Raji (cell line): ENCODE data around the gene MAPKAP1.

ENCODE experiments used
- POLR2A ChIP-seq: IDR thresholded peaks from 2 replicates; pipeline ENCODE4 v1.6.1; 2011; ENCODE audit warnings: low read depth, low read length, control low read depth; ENCODE audit not compliant: insufficient read depth

MAPKAP1 gene

DNA sequence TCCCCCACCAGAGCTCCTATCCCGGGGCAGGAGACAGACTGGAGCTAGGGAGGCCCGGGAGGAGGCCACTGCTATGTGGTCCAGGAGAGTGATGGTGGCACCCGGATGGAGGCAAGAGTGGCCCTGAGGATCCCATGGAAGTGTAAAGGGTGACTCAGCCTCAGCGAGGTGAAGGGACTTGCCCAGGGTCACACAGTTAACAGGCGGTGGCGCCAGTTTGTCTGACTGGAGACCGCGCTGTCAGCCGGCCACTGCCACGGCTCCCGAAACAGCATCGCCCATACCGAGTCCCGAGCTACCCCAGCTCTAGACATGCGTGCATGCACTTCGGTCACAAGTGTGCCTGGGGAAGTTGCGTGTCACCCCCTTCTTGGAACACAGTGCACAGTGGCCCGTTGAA is 279.5 kb downstream of the MAPKAP1 start:
- no peak for TF ChIP-seq POLR2A

GRCh38 chr9:125426926-125427325 is 280.1 kb downstream of the MAPKAP1 start:
- TF ChIP-seq POLR2A = no peak

DNA sequence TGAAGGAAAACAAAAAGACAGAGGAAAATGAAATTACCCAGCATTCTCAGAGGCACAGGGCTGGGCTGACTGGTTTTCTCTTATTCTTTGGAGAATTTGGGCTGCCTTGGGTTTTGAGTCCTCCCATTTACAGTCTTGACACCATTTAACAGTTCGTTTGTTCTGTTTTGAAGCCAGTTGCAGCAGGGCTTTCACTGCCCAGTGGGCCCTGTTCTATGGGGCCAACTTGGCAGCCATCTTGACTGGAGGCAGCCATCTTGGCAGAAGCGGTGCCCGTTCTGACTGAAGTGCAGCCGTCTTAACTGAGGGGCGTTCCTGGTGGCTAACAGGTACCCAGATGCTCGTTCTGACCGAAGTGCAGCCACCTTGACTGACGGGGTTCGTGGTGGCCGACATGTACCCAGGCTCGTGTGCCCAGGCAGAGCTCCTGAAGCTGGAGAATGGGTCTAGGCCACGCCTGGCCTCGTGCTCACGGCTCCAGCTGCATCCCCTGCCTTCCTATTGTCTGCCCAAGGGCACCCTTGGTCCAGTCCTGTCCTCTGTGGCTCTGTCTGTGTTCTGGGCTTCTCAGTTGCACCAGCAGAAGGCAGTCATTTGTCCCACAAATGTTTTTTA is 281.0 kb downstream of the MAPKAP1 start:
- TF ChIP-seq POLR2A = no peak

DNA sequence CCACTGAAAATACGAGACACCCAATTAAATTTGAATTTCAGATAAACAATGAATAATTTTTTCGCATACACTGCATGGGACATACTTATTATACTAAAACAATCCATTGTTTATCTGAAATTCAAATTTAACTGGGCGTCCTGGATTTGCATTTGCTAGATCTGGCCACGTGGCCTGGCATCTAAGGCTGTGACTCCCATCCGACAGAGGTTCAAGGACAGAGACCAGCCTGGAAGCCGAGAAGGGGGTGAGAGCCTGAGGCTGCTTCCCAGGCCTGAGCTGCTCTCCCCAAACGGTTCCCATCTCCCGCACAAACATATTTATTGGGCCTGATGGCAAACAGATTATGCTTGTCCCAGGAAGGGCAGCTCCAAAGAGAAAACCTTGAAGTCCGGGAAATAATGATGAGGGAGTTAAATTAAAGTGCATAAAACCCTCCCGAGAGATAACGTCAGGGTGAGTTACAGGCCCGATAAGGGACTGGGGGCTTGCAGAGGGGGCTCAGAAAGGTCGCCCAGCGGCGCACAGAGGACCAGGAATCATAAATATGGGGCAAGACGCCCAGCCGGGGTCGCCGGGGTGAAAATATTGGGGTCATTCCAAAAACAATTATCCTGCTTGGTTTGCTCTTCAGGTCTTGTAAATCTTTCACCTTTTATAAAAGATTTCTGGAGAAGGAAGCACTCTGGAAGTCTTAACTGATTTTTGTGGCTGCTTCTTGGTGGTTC is 281.7 kb downstream of the MAPKAP1 start:
- TF ChIP-seq POLR2A = no peak

DNA sequence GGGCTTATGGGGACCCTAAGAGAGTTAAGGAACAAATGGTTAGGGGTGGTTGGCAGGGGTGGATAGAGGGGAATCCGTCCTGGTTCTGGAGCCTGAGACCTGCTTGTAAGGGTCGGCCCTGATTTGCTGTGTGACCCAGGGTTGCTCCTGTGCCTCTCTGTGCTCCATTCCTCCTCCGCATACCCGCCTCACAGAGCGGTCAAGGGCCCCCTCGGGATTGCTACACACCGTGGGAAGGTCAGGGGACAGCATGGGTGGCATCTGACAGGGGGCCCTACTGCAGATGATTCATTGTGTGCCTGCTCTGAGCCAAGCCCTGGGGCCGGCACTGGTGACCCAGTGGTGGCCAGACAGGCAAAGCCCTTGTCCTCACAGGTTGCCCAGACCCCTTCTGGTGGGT is 283.0 kb downstream of the MAPKAP1 start:
- TF ChIP-seq POLR2A = no peak

GRCh38 chr9:125422853-125423252 is 284.2 kb downstream of the MAPKAP1 start:
- TF ChIP-seq POLR2A = no peak

DNA sequence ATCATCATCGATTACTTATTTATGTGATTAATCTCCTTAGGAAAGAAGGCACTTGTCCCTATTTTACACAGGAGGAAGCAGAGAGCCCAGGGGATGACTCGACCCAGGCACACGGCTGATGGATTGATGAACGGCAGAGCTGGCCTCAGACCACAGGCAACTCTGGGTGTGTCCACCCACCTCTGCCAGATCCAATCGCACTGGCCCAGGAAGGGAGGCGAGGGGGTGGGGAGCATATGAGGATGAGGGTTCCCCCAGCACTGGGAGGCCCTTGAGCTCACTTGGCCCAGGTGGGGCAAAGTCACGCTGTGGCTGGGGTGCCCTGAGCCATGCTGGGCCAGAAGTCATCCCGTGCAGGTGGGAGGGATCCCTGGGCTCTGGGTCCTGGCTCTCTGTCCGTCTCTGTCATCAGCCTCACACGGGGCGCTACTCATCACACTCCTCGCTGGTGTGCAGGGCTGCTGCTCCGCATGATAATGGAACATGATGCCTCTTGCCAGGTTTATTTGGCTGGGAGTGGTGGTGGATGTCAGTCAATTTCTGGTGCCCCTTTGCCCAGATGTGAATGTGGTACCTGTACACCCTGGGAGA is 285.3 kb downstream of the MAPKAP1 start:
- no peak for TF ChIP-seq POLR2A

- TF ChIP-seq POLR2A = no peak
These were observed 285.8 kb downstream of the MAPKAP1 start for GRCh38 chr9:125421166-125421565.

DNA sequence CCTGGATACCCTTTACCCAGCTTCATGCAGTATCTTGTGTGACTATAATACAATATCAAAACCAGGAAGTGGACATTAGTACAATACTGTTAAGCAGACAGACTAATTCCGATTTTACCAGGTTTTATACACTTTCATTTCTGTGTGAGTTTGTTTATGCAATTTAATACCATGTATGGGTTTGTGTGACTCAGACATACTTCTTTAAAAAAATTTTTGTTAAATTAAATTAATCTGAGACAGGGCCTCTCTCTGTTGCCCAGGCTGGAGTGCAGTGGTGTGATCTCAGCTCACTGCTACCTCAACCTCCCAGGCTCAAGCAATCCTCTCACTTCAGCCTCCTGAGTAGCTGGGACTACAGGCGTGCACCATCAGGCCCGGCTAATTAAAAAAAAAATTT is 288.6 kb downstream of the MAPKAP1 start:
- TF ChIP-seq POLR2A = no peak

DNA sequence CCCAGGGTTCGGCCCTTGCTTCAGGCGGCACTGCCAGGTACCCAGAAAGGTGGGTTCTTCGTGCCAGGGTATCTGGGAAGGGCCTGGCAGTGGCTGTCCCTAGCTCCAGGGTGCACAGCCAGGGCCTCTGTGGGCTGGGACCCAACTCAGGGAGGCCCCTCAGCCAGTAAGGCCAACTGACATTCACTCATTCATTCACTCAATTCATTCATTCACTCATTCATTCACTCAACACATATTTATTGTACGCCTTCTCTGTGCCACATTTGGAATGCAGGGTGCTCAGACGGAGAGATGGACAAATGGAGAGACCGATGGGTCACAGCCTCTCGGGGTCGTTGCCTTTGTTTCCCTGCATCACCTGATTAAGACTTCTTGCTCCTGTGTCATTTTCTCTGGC is 290.5 kb downstream of the MAPKAP1 start:
- TF ChIP-seq POLR2A = no peak

GRCh38 chr9:125415583-125416460 is 291.2 kb downstream of the MAPKAP1 start:
- no peak for TF ChIP-seq POLR2A

- TF ChIP-seq POLR2A = no peak
These were observed 293.4 kb downstream of the MAPKAP1 start for GRCh38 chr9:125413579-125413978.

- no peak for TF ChIP-seq POLR2A
These were observed 294.8 kb downstream of the MAPKAP1 start for GRCh38 chr9:125412166-125412565.

DNA sequence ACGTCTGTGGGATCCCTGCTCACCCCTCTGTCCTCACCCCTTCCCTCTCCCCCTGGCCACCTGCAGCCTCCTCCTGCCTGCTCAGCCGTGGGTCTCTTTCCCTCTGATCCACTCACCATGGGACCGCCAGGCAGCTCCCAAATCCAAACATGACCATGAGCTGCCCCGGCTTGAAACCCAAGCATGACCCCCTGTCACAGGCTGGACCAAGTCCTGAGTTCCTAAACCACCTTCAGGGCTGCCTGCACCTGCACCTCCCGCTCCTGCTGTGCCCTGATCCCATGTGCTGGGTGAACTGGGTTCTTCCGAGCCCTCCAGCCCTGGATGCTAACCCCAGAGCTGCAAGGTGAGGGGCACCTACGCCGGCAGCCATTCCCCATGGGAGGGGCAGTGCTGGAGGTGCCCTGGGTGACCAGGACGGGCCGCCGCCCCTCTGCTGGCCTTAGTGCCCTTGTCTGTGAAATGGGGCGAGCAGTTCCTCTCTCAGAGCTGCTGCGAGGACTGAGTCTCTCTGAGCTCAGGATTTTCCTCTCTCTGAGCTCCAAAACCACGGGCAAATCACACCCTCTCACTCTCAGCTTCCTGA is 295.7 kb downstream of the MAPKAP1 start:
- TF ChIP-seq POLR2A = no peak

DNA sequence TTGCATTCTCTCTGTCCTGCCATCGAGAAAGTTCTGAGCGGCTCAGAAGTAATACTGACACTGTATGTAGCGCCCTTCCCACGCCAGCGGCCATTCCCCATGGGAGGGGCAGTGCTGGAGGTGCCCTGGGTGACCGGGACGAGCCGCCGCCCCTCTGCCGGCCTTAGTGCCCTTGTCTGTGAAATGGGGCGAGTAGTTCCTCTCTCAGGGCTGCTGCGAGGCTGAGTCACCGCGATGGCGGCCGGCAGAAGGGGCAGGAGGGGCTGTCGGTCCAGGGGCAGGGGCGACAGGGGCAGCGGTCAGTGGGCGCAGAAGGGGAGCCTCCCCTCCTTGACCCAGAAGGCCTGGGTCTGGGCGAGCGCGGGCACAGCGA is 296.5 kb downstream of the MAPKAP1 start:
- TF ChIP-seq POLR2A = no peak
